Smooth muscle cell (in vitro differentiated cells): ENCODE data around the gene RASGRF2. TPM values are rescaled to one million over a fixed set of nuclear protein-coding genes. Genes with fewer than 3 reads are reported as not detected.

Experiments used
- DNase-seq: peaks from one replicate; lab custom pipeline; 2025; ENCODE audit not compliant: unreplicated experiment; lab: John Stamatoyannopoulos, UW
- H2AFZ ChIP-seq: fragments of 200-600 bp; sonication (generic); 2 replicates; pipeline ENCODE4 v1.6.0; 2016; ENCODE audit warnings: antibody characterized with exemption, low read depth, mild to moderate bottlenecking
- H3F3A ChIP-seq: fragments of 200-600 bp; sonication (generic); 2 replicates; pipeline ENCODE4 v1.6.0; 2017; ENCODE audit warnings: antibody characterized with exemption, low read depth
- H3K27ac ChIP-seq: fragments of 200-600 bp; sonication (generic); 2 replicates; pipeline ENCODE4 v1.5.1; 2016; ENCODE audit warnings: low read depth, mild to moderate bottlenecking
- H3K27me3 ChIP-seq: fragments of 200-600 bp; sonication (generic); 2 replicates; pipeline ENCODE4 v1.6.1; 2016; ENCODE audit warnings: low read depth, mild to moderate bottlenecking
- H3K36me3 ChIP-seq: fragments of 200-600 bp; sonication (generic); 2 replicates; pipeline ENCODE4 v1.5.1; 2016; ENCODE audit warnings: low read depth
- H3K4me1 ChIP-seq: fragments of 200-600 bp; sonication (generic); 2 replicates; pipeline ENCODE4 v1.5.1; 2016; ENCODE audit warnings: low read depth
- H3K4me2 ChIP-seq: fragments of 200-600 bp; sonication (generic); 2 replicates; pipeline ENCODE4 v1.6.0; 2016; ENCODE audit warnings: mild to moderate bottlenecking
- H3K4me3 ChIP-seq: fragments of 200-600 bp; sonication (generic); 2 replicates; pipeline ENCODE4 v1.5.1; 2016; ENCODE audit warnings: mild to moderate bottlenecking
- H3K79me2 ChIP-seq: fragments of 200-600 bp; sonication (generic); 2 replicates; pipeline ENCODE4 v1.6.0; 2016; ENCODE audit warnings: low read depth, mild to moderate bottlenecking
- H3K9ac ChIP-seq: fragments of 200-600 bp; sonication (generic); 2 replicates; pipeline ENCODE4 v1.6.0; 2016; ENCODE audit warnings: low read depth
- H3K9me3 ChIP-seq: fragments of 200-600 bp; sonication (generic); replicated peaks from 2 replicates; pipeline ENCODE4 v1.5.1; 2016; ENCODE audit warnings: low read depth
- H4K20me1 ChIP-seq: fragments of 200-600 bp; sonication (generic); 2 replicates; pipeline ENCODE4 v1.6.0; 2016; ENCODE audit warnings: low read depth
- CTCF ChIP-seq: fragments of 200-600 bp; sonication (generic); IDR thresholded peaks from 2 replicates; pipeline ENCODE4 v1.5.1; 2017; ENCODE audit warnings: borderline replicate concordance, mild to moderate bottlenecking, antibody characterized with exemption; ENCODE audit not compliant: insufficient read depth, poor library complexity, severe bottlenecking
- WGBS: methylation state at CpG from one replicate; pipeline ENCODE4 v1.1.7; 2016; ENCODE audit warnings: low lambda C conversion rate; 5-methylcytosine and 5-hydroxymethylcytosine counted together
- polyA plus RNA-seq: library from polyadenylated mRNA; unstranded; fragments of >200 nt; fragmentation: Nextera tagmentation; extraction: Ambion mirVana; gene quantifications from 2 replicates; pipeline ENCODE4 v1.2.1, GENCODE V29; 2016
- total RNA-seq: library from RNA; depleted of rRNA; stranded (reverse); fragments of >200 nt; gene quantifications from 2 replicates; pipeline ENCODE4 v1.2.3, GENCODE V29; 2014

Gene RASGRF2
- total and polyA plus RNA-seq, 2 experiments from 2014 or later, result 11.1 to 24.7 TPM

GRCh38 chr5:81184749-81185110 lies 224.6 kb downstream of the RASGRF2 start:
- H3K4me2 ChIP-seq, result peak overlapping the region; percentile 27
- H4K20me1 ChIP-seq, result no peaks in the 10 kb centered on the region
- WGBS, result 40% methylated on average over 6 of the region's 6 CpGs
- H3K4me3 ChIP-seq, result no peak overlapping the region
- no peaks in the 10 kb centered on the region for H3K27me3 ChIP-seq
- no peak for DNase-seq
- H3K9ac ChIP-seq, result peak overlapping the region; percentile 41
- no peak for TF ChIP-seq CTCF
- H3K9me3 ChIP-seq, result no peaks in the 10 kb centered on the region
- H3K79me2 ChIP-seq, result no peaks in the 10 kb centered on the region
- H3K27ac ChIP-seq, result peak overlapping the region; percentile 90
- H3F3A ChIP-seq, result peaks cover 14% of the 10 kb centered on the region
- H2AFZ ChIP-seq, result no peak overlapping the region
- no peaks in the 10 kb centered on the region for H3K36me3 ChIP-seq
- peaks cover 8% of the 10 kb centered on the region for H3K4me1 ChIP-seq

- no peak overlapping the region for H3K4me2 ChIP-seq
- DNase-seq, result no peak
- no peak overlapping the region for H3K9ac ChIP-seq
- no peaks in the 10 kb centered on the region for H3K9me3 ChIP-seq
- 74% methylated on average over 6 of the region's 6 CpGs for WGBS
- no peak overlapping the region for H3K27ac ChIP-seq
- no peaks in the 10 kb centered on the region for H3K27me3 ChIP-seq
- H3K4me3 ChIP-seq, result no peak overlapping the region
- H4K20me1 ChIP-seq, result no peaks in the 10 kb centered on the region
- no peaks in the 10 kb centered on the region for H3K4me1 ChIP-seq
- no peak for TF ChIP-seq CTCF
- H3K79me2 ChIP-seq, result no peaks in the 10 kb centered on the region
- H2AFZ ChIP-seq, result no peak overlapping the region
- H3F3A ChIP-seq, result peaks cover 8% of the 10 kb centered on the region
- H3K36me3 ChIP-seq, result no peaks in the 10 kb centered on the region
These were observed 227.7 kb downstream of the RASGRF2 start for GRCh38 chr5:81187885-81188284.

- Histone ChIP-seq H4K20me1 (no peaks in the 10 kb centered on the region), H3K27ac (no peak overlapping the region), H2AFZ (no peak overlapping the region), H3K4me1 (no peaks in the 10 kb centered on the region), H3K79me2 (no peaks in the 10 kb centered on the region), H3F3A (no peaks in the 10 kb centered on the region), H3K4me3 (no peak overlapping the region), H3K4me2 (no peak overlapping the region), H3K9me3 (no peaks in the 10 kb centered on the region), H3K36me3 (no peaks in the 10 kb centered on the region), H3K9ac (no peak overlapping the region), H3K27me3 (no peaks in the 10 kb centered on the region)
- no peak for TF ChIP-seq CTCF
- 88% methylated on average over 6 of the region's 6 CpGs for WGBS
- DNase-seq, result no peak
These were observed 228.8 kb downstream of the RASGRF2 start for GRCh38 chr5:81188962-81189361.

- no peak for DNase-seq
- Histone ChIP-seq H3K79me2 (no peaks in the 10 kb centered on the region), H3K9ac (no peak overlapping the region), H4K20me1 (no peaks in the 10 kb centered on the region), H3K4me2 (peak overlapping the region; percentile 29), H3K4me1 (no peaks in the 10 kb centered on the region), H3F3A (no peaks in the 10 kb centered on the region), H3K27me3 (no peaks in the 10 kb centered on the region), H3K9me3 (no peaks in the 10 kb centered on the region), H3K36me3 (no peaks in the 10 kb centered on the region), H3K27ac (peak overlapping the region; percentile 24), H2AFZ (no peak overlapping the region), H3K4me3 (no peak overlapping the region)
- 31% methylated on average over 14 of the region's 14 CpGs for WGBS
- TF ChIP-seq CTCF, result no peak
These were observed 229.8 kb downstream of the RASGRF2 start for GRCh38 chr5:81189875-81190498.
